WERI-Rb-1 (cell line): ENCODE measurements around the gene SRRD.

ENCODE experiments used
- DNase-seq: peaks from one replicate; pipeline ENCODE4 v3.0.0-alpha.2; 2020
- H3K27ac ChIP-seq: fragments of 250-450 bp; sonication (Bioruptor Pico); 2 replicates; pipeline ENCODE4 v1.5.1; 2020; ENCODE audit warnings: mild to moderate bottlenecking, moderate library complexity
- H3K27me3 ChIP-seq: fragments of 250-450 bp; sonication (Bioruptor Pico); 2 replicates; pipeline ENCODE4 v1.5.1; 2021; ENCODE audit warnings: mild to moderate bottlenecking, low read depth, moderate library complexity; ENCODE audit not compliant: insufficient read depth, severe bottlenecking
- H3K36me3 ChIP-seq: fragments of 250-450 bp; sonication (Bioruptor Pico); 2 replicates; pipeline ENCODE4 v1.5.1; 2020; ENCODE audit warnings: mild to moderate bottlenecking, moderate library complexity
- H3K4me3 ChIP-seq: 2 replicates; pipeline ENCODE4 v1.5.1; 2011; ENCODE audit warnings: low read depth, mild to moderate bottlenecking, control low read depth, low read length
- H3K9me3 ChIP-seq: fragments of 250-450 bp; sonication (Bioruptor Pico); 2 replicates; pipeline ENCODE4 v1.5.1; 2021; ENCODE audit warnings: mild to moderate bottlenecking, moderate library complexity; ENCODE audit not compliant: severe bottlenecking
- CTCF ChIP-seq: IDR thresholded peaks from 2 replicates; pipeline ENCODE4 v1.5.1; 2011; ENCODE audit warnings: low read depth, mild to moderate bottlenecking, control low read depth, inconsistent platforms, low read length

SRRD gene

DNA sequence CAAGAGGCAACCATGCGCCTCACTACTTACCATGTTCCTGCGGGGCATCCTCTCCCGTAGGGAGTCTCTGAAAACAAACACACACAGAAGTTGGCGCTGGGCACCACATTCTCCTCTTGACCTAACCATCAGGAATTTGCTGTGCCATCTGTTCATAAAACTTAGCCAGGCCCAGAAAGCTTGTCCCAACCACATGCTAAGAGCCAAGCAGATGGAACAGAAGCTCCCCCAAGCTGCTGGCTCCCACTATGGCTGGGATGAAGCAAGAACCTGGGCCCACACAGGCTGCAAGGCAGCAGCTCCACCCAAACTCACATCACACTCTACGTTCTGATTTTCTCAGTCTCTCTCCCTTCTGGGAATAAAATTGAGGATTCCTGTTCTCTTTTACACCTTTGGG lies 17.5 kb upstream of the SRRD start:
- Histone ChIP-seq H3K27ac (no peak overlapping the region), H3K4me3 (no peak overlapping the region), H3K9me3 (no peaks in the 10 kb centered on the region), H3K36me3 (peaks cover 74% of the 10 kb centered on the region), H3K27me3 (no peaks in the 10 kb centered on the region)
- TF ChIP-seq CTCF: no peak
- no peak for DNase-seq

GRCh38 chr22:26470807-26471206 lies 12.9 kb upstream of the SRRD start:
- DNase-seq: no peak
- TF ChIP-seq CTCF: no peak
- H3K9me3 ChIP-seq: no peaks in the 10 kb centered on the region
- peaks cover 70% of the 10 kb centered on the region for H3K36me3 ChIP-seq
- no peaks in the 10 kb centered on the region for H3K27me3 ChIP-seq
- H3K4me3 ChIP-seq: no peak overlapping the region
- no peak overlapping the region for H3K27ac ChIP-seq

DNA sequence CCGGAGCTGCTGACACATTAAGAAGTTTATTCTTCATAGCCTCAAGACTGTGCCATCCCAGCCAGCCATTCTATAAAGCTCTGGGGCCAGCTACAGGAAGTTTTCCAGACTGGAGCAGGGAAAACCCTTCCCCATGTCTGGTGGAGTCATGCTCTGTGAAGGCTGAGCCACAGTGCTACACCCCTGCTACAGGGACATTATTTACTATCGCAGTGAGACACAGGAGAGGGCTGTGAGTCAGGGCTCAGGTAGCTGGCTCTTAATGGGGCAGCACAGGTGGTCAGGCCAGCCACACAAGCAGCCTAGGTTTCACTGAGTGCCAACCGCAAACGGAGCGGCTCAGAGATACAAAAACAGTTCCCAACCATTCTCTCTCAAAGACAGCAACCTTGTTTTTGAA lies 12.2 kb upstream of the SRRD start:
- H3K9me3 ChIP-seq: no peaks in the 10 kb centered on the region
- DNase-seq: no peak
- no peak overlapping the region for H3K4me3 ChIP-seq
- TF ChIP-seq CTCF: no peak
- H3K27me3 ChIP-seq: no peaks in the 10 kb centered on the region
- H3K36me3 ChIP-seq: peaks cover 67% of the 10 kb centered on the region
- no peak overlapping the region for H3K27ac ChIP-seq

GRCh38 chr22:26474682-26475081 lies 9.0 kb upstream of the SRRD start:
- no peaks in the 10 kb centered on the region for H3K9me3 ChIP-seq
- H3K4me3 ChIP-seq: no peak overlapping the region
- H3K36me3 ChIP-seq: peaks cover 55% of the 10 kb centered on the region
- no peak for TF ChIP-seq CTCF
- no peaks in the 10 kb centered on the region for H3K27me3 ChIP-seq
- no peak for DNase-seq
- H3K27ac ChIP-seq: no peak overlapping the region

DNA sequence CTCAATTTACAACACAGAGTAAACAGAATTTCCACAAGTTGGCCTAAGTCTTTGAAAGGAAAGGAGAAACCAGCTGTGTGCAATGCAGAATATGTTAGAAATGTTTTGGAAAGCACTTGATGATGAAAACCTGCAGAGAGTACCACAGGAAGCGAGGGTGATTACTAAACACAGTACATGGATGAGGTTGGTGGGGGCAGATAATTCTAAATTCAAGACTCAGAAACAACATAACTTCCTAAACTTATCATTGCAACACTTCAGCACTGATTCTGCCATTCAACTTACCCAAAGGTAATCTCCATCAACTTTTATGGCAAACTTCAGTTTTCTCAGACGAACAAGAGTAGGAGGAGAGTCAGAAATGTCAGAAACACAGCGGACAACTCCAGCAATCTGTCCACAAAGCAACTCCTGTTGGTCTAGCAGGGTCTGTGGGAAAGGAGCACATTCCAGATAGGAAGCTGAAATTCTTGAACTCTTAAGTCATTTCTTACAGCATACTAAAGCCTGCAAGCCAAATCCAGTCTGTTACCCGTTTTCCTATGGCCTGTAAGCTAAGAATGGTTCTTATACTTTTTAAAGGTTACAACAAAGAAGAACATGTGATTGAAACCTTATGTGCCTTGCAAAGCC lies 6.9 kb upstream of the SRRD start:
- Histone ChIP-seq H3K27me3 (no peaks in the 10 kb centered on the region), H3K4me3 (no peak overlapping the region), H3K36me3 (peaks cover 39% of the 10 kb centered on the region), H3K9me3 (no peaks in the 10 kb centered on the region), H3K27ac (no peak overlapping the region; the same call in 1 of the 2 replicates)
- TF ChIP-seq CTCF: no peak
- no peak for DNase-seq

GRCh38 chr22:26477341-26477731 lies 6.3 kb upstream of the SRRD start:
- H3K9me3 ChIP-seq: no peaks in the 10 kb centered on the region
- H3K27me3 ChIP-seq: no peaks in the 10 kb centered on the region
- no peak overlapping the region; the same call in none of the 2 replicates for H3K27ac ChIP-seq
- peaks cover 34% of the 10 kb centered on the region for H3K36me3 ChIP-seq
- TF ChIP-seq CTCF: no peak
- DNase-seq: peak; percentile 74
- H3K4me3 ChIP-seq: no peak overlapping the region
